Measurements from ENCODE around the gene MEGF11.
"Not testable (repeated sequence)": the region's sequence is repeated elsewhere in the genome, so short reads cannot be mapped to it uniquely, and the experiment has no call there.

Gene MEGF11

GRCh38 chr15:66270932-66271331 is 17.4 kb upstream of the MEGF11 start:
- no peak for DNase-seq

GRCh38 chr15:66269326-66270090 is 16.0 kb upstream of the MEGF11 start:
- DNase-seq, result peak; percentile 8

GRCh38 chr15:66264859-66265513 is 11.4 kb upstream of the MEGF11 start:
- no peak for DNase-seq

- DNase-seq, result not testable (repeated sequence)
Measured at GRCh38 chr15:66262837-66263236, 9.3 kb upstream of the MEGF11 start.

GRCh38 chr15:66261056-66261455 is 7.5 kb upstream of the MEGF11 start:
- DNase-seq, result no peak

- no peak for DNase-seq
Measured at GRCh38 chr15:66256692-66257091, 3.1 kb upstream of the MEGF11 start.

GRCh38 chr15:66254951-66255676 is 1.6 kb upstream of the MEGF11 start:
- no peak for DNase-seq

GRCh38 chr15:66254089-66254950 is 770 bp upstream of the MEGF11 start:
- DNase-seq, result no peak

- DNase-seq, result no peak
Measured at GRCh38 chr15:66252685-66253417, 699 bp downstream of the MEGF11 start.

- DNase-seq, result peak; percentile 49
Measured at GRCh38 chr15:66251790-66252684, 1.5 kb downstream of the MEGF11 start.

GRCh38 chr15:66251065-66251789 is 2.3 kb downstream of the MEGF11 start:
- DNase-seq, result no peak

GRCh38 chr15:66249605-66250174 is 3.9 kb downstream of the MEGF11 start:
- peak; percentile 38 for DNase-seq

- DNase-seq, result no peak
Measured at GRCh38 chr15:66246937-66247336, 6.6 kb downstream of the MEGF11 start.

- DNase-seq, result not testable (repeated sequence)
Measured at GRCh38 chr15:66245832-66246231, 7.7 kb downstream of the MEGF11 start.

GRCh38 chr15:66241908-66242285 is 11.7 kb downstream of the MEGF11 start:
- no peak for DNase-seq

- DNase-seq, result no peak
Measured at GRCh38 chr15:66241087-66241907, 12.3 kb downstream of the MEGF11 start.

GRCh38 chr15:66240240-66240794 is 13.2 kb downstream of the MEGF11 start:
- no peak for DNase-seq

- DNase-seq, result no peak
Measured at GRCh38 chr15:66239514-66239913, 14.0 kb downstream of the MEGF11 start.

- no peak for DNase-seq
Measured at GRCh38 chr15:66238318-66238717, 15.2 kb downstream of the MEGF11 start.
